HG03108 (cell line): ENCODE data around the gene RFPL1.

ENCODE experiments used
- ATAC-seq: cut with Tn5 transposase; IDR thresholded peaks from one replicate; pipeline ENCODE4 v1.9.1; 2021; ENCODE audit warnings: moderate library complexity; ENCODE audit not compliant: unreplicated experiment

Gene RFPL1

DNA sequence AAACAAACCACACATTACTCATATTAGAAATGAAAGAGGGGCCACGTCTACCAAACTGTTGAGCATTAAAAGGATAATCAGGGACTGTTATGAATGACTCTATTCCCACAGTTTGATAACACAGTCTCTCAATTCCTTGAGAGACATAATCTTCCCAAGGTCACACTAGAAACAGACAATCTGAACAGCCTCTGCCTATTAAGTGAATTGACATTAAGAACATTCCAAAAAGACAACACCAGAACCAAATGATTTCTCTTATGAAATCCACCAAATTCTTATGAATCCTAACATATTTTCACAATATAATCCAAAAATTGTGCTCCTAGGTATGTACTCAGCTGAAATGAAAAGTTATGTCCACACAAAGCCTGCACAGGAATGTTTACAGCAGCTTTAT is 4.6 kb downstream of the RFPL1 start:
- no peak for ATAC-seq

GRCh38 chr22:29443452-29443851 is 5.1 kb downstream of the RFPL1 start:
- ATAC-seq, result no peak

- no peak for ATAC-seq
These were observed 5.7 kb downstream of the RFPL1 start for GRCh38 chr22:29443861-29444792.

- ATAC-seq, result no peak
These were observed 7.1 kb downstream of the RFPL1 start for GRCh38 chr22:29445508-29445907.

DNA sequence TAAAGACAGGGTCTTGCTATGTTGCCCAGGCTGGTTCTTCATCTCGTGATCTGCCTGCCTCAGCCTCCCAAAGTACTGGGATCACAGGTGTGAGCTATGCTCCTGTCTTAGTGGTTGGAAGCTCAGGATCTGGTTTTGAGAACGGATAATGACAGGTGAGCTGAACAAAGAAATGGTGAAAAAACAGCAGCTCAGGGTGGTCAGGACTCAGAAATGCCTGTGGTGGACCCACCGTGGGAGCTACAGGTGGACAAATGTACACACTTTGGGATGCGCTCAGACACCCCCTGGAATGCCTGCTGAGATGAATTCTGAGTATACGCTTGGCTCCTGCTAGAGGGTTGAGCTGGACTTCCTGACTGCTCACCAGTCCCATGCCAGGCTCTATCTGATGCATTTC is 9.5 kb downstream of the RFPL1 start:
- ATAC-seq, result no peak

DNA sequence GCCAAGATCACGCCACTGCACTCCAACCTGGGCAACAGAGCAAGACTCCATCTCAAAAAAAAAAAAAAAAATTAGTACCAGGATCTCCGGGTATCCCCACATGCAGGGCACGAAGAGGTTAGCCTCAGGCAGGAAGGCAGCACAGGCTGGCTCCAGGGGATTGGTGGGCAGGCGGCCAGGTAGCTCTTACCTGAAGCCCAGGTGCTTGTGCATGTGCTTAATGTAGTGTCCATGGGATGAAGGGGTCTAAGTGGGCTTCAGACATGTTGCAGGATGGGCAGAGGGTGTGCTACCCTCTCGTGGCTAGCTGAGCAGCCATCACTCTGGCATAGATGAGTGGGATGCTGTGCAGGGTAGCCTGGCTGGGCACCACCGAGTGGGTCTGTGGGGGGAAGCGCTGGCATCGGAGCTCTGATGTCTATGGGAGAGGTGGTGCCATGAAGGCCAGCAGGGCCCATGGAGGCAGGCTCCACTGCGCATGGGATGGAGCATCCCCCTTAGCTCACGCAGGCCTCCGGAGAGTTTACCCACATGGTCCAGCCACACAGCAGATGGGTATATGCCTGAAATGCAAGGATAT is 11.0 kb downstream of the RFPL1 start:
- ATAC-seq, result no peak

GRCh38 chr22:29450222-29450621 is 11.8 kb downstream of the RFPL1 start:
- ATAC-seq, result no peak

- ATAC-seq, result no peak
These were observed 13.5 kb downstream of the RFPL1 start for GRCh38 chr22:29451863-29452262.

DNA sequence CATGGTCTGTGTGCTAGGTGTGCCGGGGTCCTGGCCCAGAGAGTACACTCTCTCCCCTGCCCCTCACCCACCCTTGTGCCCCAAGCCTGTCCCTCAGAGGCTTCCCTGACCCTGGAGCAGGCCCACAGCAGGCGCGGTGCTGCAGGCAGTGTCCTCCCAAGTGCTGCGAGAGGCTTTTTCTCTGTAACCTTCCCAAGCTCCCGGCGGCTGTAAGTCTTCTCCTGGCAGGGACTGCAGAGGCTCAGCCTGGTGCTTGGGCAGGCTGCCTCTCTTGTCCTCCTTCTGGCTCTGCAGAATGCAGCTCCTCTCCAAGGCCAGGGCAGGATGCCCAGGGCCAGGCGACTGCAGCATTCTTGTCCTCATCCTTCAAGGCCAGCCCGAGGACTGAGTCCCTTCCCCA is 15.9 kb downstream of the RFPL1 start:
- no peak for ATAC-seq

DNA sequence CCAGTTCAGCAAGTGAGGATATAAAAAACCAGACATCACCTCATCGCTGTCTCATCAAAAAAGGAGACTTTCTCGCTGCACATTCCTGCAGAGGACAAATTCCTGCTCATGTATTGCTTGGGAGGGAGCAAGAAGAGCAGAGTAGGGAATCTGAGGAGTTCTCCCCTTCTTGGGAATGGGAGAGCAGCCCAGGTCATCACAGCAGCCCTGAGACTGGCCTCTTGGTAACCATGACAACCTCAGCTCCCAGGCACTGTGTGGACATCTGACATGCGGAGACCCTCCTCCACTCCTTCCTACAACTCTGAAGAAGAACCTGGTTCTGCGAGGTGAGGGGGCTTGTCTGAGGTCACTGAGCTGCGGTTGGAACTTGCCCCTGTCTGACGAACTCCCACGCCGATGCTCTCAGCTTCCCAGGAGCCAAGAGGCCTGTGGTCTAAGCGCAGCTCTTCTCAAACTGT is 17.9 kb downstream of the RFPL1 start:
- ATAC-seq, result no peak

DNA sequence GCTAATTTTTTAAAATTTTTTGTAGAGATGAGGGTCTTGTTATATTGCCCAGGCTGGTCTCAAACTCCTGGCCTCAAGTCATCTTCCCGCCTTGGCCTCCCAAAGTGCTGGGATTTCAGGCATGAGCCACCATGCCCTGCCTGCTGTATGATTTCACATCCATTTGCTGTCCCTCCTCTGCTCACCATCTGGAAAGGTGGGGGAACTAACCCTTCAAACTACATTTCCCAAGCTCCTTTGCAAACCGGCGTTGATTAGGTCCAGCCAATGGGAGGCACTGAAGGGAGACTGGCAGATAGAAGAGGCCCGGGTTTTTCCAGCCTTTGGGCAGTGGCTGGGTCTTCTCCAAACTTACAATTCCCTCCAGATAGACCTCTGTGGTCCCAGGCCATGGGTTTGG is 19.3 kb downstream of the RFPL1 start:
- no peak for ATAC-seq

DNA sequence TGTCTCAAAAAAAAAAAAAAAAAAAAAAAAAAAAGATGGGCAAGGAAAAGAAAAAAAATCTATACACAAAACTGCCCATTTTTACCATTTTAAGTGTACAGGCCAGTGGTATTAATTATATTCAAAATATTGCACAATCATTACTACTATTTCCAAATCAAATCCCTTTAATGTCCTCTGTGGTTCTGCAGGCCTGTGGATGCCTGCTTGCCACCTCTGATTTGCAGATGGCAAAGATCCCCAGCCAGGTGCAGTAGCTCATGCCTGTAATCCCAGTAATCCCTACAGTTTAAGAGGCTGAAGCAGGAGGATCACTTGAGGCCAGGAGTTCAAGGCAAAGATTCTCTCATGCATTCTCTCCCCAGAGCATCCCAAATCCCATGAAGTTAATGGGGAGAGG is 20.2 kb downstream of the RFPL1 start:
- no peak for ATAC-seq

DNA sequence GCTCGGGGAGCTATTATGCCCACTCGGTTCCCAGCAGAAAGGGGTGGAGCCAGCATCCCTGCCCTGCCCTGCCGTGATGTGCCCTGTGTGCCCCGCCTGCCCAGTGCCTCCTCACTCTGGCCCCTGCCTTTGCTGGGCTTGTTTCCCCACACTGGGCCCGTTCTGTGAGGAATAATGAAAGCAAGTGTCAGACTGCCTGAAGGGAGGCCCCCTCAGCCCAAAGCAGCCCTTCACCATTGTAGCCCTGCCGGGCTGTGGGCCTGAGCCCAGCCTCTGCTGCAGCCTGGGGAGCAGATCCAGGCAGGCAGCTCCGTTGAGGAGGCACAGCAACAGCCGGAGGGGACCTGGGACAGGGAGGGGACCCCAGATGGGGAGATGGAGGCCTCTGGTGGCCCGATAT is 21.4 kb downstream of the RFPL1 start:
- ATAC-seq, result no peak

DNA sequence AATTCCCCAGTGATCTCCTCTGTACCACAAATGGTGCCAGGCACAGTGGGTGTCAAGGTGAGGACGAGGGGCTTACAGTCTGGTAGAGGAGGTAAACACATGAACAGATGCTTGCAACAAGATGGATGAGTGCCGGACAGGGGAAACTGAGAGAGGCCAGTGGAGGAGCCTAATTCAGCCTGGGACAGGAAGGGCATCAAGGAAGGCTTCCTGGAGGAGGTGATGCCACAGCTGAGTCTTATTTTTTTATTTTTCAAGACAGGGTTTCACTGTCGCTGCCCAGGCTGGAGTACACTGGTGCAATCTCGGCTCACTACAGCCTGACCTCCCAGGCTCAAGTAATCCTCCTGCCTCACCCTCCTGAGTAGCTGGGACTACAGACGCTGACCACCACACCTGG is 22.9 kb downstream of the RFPL1 start:
- ATAC-seq, result no peak

GRCh38 chr22:29463629-29464028 is 25.2 kb downstream of the RFPL1 start:
- no peak for ATAC-seq

- ATAC-seq, result no peak
These were observed 26.2 kb downstream of the RFPL1 start for GRCh38 chr22:29464581-29464980.

- no peak for ATAC-seq
These were observed 31.4 kb downstream of the RFPL1 start for GRCh38 chr22:29469755-29470154.

DNA sequence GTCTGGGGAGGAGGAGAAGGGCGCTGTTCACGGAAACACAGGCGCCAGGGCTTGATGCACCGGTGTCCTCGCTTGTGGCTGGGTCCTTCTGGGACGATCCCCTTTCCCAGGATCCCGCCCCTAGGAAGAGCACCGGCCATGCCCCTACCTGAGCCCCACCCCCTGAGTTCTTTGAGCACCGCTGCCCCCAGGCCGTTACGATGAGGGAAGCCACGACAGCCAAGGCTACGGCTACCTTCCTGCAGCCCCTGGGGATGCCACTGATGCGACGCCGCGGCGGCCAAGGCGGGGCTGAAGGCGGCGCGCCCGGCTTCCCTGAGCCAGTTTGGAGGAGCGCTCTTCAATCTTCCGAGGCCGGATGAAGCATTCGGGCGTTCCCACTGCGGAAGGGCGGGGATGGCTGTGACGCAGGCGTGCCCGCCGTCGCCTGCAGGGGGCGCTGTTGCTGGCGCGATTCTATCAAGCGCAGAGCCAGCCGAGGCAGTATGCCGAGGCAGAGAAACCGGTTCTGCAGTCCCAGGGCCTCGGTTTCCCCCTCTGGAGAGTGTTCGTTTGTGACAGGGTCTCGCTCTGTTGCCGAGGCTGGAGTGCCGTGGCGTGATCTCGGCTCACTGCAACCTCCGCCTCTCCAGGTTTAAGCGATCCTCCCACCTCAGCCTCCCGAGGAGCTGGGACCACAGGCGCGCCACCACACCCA is 31.9 kb downstream of the RFPL1 start:
- ATAC-seq, result no peak

DNA sequence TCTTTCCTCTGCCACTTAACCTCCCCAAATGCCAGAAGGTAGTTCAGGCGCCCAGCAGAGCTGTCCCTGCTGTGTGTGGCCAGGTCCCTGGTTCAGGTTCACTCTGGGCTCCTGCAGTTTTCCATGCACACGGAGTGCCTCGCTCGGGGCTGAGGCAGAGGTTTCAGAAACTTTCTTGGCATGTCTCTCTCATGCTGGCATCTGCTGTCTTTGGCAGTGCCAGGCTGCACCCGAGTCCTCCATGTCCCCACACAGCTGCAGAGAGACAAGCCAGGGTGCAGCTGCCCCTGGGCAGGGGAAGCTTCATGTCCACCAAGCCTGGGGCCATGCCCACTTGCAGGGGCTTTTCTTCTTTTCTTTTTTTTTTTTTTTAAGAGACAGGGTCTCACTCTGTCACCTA is 34.6 kb downstream of the RFPL1 start:
- ATAC-seq, result no peak

GRCh38 chr22:29475550-29475949 is 37.2 kb downstream of the RFPL1 start:
- ATAC-seq, result peak; percentile 64

GRCh38 chr22:29476116-29476515 is 37.7 kb downstream of the RFPL1 start:
- no peak for ATAC-seq
